Endothelial cell (in vitro differentiated cells): ENCODE results near the gene ZFAND3. TPM values are rescaled to one million over a fixed set of nuclear protein-coding genes. Genes with fewer than 3 reads are reported as not detected.

Source experiments
- DNase-seq: peaks from one replicate; pipeline ENCODE4 v3.0.0; 2021; ENCODE audit warnings: low spot score
- H3K27ac Mint-ChIP-seq: one replicate; pipeline ENCODE4 v1.8.0; 2021; ENCODE audit warnings: mixed read lengths, inconsistent platforms; ENCODE audit not compliant: unreplicated experiment
- H3K27me3 Mint-ChIP-seq: one replicate; pipeline ENCODE4 v1.8.0; 2021; ENCODE audit warnings: mild to moderate bottlenecking, moderate library complexity, mixed read lengths, inconsistent platforms; ENCODE audit not compliant: unreplicated experiment
- H3K36me3 Mint-ChIP-seq: one replicate; pipeline ENCODE4 v1.8.0; 2021; ENCODE audit warnings: mild to moderate bottlenecking, low read depth, mixed read lengths, inconsistent platforms; ENCODE audit not compliant: unreplicated experiment
- H3K4me1 Mint-ChIP-seq: one replicate; pipeline ENCODE4 v1.8.0; 2021; ENCODE audit warnings: mild to moderate bottlenecking, mixed read lengths, inconsistent platforms; ENCODE audit not compliant: unreplicated experiment
- H3K4me3 Mint-ChIP-seq: one replicate; pipeline ENCODE4 v1.8.0; 2021; ENCODE audit warnings: mild to moderate bottlenecking, mixed read lengths, inconsistent platforms; ENCODE audit not compliant: unreplicated experiment
- H3K9me3 Mint-ChIP-seq: one replicate; pipeline ENCODE4 v1.8.0; 2021; ENCODE audit warnings: mixed read lengths, inconsistent platforms; ENCODE audit not compliant: unreplicated experiment
- CTCF ChIP-seq: fragments of 200-600 bp; sonication (generic); IDR thresholded peaks from one replicate; pipeline ENCODE4 v1.5.0; 2021; ENCODE audit warnings: antibody characterized with exemption; ENCODE audit not compliant: unreplicated experiment
- total RNA-seq: library from RNA; stranded (reverse); fragmentation: NEBNext Ultra II Directional; extraction: Animal tissue kit (Norgen Biotek cat#: 25700); gene quantifications from one replicate; pipeline ENCODE4 v1.2.1, GENCODE V29; 2021; ENCODE audit not compliant: unreplicated experiment

The ZFAND3 gene
- total RNA-seq, 1 donor from 2014 or later, result 96.3 TPM

GRCh38 chr6:37851997-37852524 is 32.5 kb downstream of the ZFAND3 start:
- H3K4me1 Mint-ChIP-seq, result peaks cover 9% of the 10 kb centered on the region
- H3K36me3 Mint-ChIP-seq, result no peaks in the 10 kb centered on the region
- no peak overlapping the region for H3K4me3 Mint-ChIP-seq
- no peak for TF ChIP-seq CTCF
- no peak for DNase-seq
- H3K27ac Mint-ChIP-seq, result peak overlapping the region; percentile 58
- no peaks in the 10 kb centered on the region for H3K27me3 Mint-ChIP-seq
- no peaks in the 10 kb centered on the region for H3K9me3 Mint-ChIP-seq

- Mint-ChIP-seq H3K4me3 (no peak overlapping the region), H3K27me3 (peaks cover 3% of the 10 kb centered on the region), H3K9me3 (no peaks in the 10 kb centered on the region), H3K36me3 (no peaks in the 10 kb centered on the region), H3K4me1 (peaks cover 13% of the 10 kb centered on the region), H3K27ac (no peak overlapping the region)
- no peak for TF ChIP-seq CTCF
- no peak for DNase-seq
These were observed 36.8 kb downstream of the ZFAND3 start for GRCh38 chr6:37856285-37856684.

GRCh38 chr6:37858363-37858762 is 38.8 kb downstream of the ZFAND3 start:
- Mint-ChIP-seq H3K9me3 (no peaks in the 10 kb centered on the region), H3K4me3 (no peak overlapping the region), H3K27ac (no peak overlapping the region), H3K36me3 (no peaks in the 10 kb centered on the region), H3K4me1 (peaks cover 7% of the 10 kb centered on the region), H3K27me3 (peaks cover 3% of the 10 kb centered on the region)
- TF ChIP-seq CTCF, result no peak
- no peak for DNase-seq

- Mint-ChIP-seq H3K36me3 (no peaks in the 10 kb centered on the region), H3K9me3 (no peaks in the 10 kb centered on the region), H3K4me1 (peaks cover 7% of the 10 kb centered on the region), H3K4me3 (no peak overlapping the region), H3K27ac (no peak overlapping the region), H3K27me3 (peaks cover 3% of the 10 kb centered on the region)
- peak; percentile 74 for TF ChIP-seq CTCF
- peak; percentile 34 for DNase-seq
These were observed 40.8 kb downstream of the ZFAND3 start for GRCh38 chr6:37860226-37860839.

- Mint-ChIP-seq H3K27ac (no peak overlapping the region), H3K4me1 (peaks cover 4% of the 10 kb centered on the region)
These were observed 41.9 kb downstream of the ZFAND3 start for GRCh38 chr6:37861452-37861851.

More at GRCh38 chr6:37861452-37861851, 41.9 kb downstream of the ZFAND3 start:
- Mint-ChIP-seq H3K9me3 (no peaks in the 10 kb centered on the region), H3K4me3 (no peak overlapping the region), H3K36me3 (no peaks in the 10 kb centered on the region), H3K27me3 (peaks cover 3% of the 10 kb centered on the region)
- no peak for DNase-seq
- TF ChIP-seq CTCF, result no peak
